ENCODE results near the gene RRP36.

RRP36 gene

GRCh38 chr6:43007126-43007525 is 14.3 kb upstream of the RRP36 start:
- H3K36me3 ChIP-seq (ENCODE audit: insufficient read depth, low read length), result peaks cover 62% of the 10 kb centered on the region

GRCh38 chr6:43009124-43009523 is 12.3 kb upstream of the RRP36 start:
- H3K27ac ChIP-seq (ENCODE audit: low read depth, low read length, poor library complexity, severe bottlenecking), result peak overlapping the region; percentile 9
- no peaks in the 10 kb centered on the region for H3K79me2 ChIP-seq (ENCODE audit: insufficient read depth, low read length)
- no peak overlapping the region for H3K4me3 ChIP-seq (ENCODE audit: low read depth, low read length, poor library complexity, severe bottlenecking)
- no peak overlapping the region for H3K4me2 ChIP-seq (ENCODE audit: low read length)
- H3K36me3 ChIP-seq (ENCODE audit: insufficient read depth, low read length), result peaks cover 66% of the 10 kb centered on the region
- H3K9me3 ChIP-seq (ENCODE audit: low read length), result no peaks in the 10 kb centered on the region
- H3F3A ChIP-seq (ENCODE audit: insufficient read depth, low read length), result no peaks in the 10 kb centered on the region
- H3K9ac ChIP-seq (ENCODE audit: low read length), result no peak overlapping the region
- no peaks in the 10 kb centered on the region for H3K27me3 ChIP-seq (ENCODE audit: insufficient read depth, low read length)
- no peaks in the 10 kb centered on the region for H4K20me1 ChIP-seq (ENCODE audit: insufficient read depth, low read length)
- TF ChIP-seq CTCF (IDR thresholded peaks at IDR 0.05; ENCODE audit: low read length), result peak; percentile 71
- TF ChIP-seq EZH2 (IDR thresholded peaks at IDR 0.05; ENCODE audit: borderline replicate concordance, low read length), result no peak
- no peaks in the 10 kb centered on the region for H3K9me2 ChIP-seq (ENCODE audit: low read depth, low read length)
- H2AFZ ChIP-seq (ENCODE audit: low read length), result no peak overlapping the region
- peaks cover 12% of the 10 kb centered on the region for H3K4me1 ChIP-seq (ENCODE audit: insufficient read depth, low read length, severe bottlenecking)

More at GRCh38 chr6:43007126-43007525, 14.3 kb upstream of the RRP36 start:
- Histone ChIP-seq H3F3A (ENCODE audit: insufficient read depth, low read length) (no peaks in the 10 kb centered on the region), H3K4me3 (ENCODE audit: low read depth, low read length, poor library complexity, severe bottlenecking) (no peak overlapping the region), H2AFZ (ENCODE audit: low read length) (no peak overlapping the region), H3K4me1 (ENCODE audit: insufficient read depth, low read length, severe bottlenecking) (peaks cover under 1% of the 10 kb centered on the region), H3K9me2 (ENCODE audit: low read depth, low read length) (no peaks in the 10 kb centered on the region), H4K20me1 (ENCODE audit: insufficient read depth, low read length) (no peaks in the 10 kb centered on the region), H3K9me3 (ENCODE audit: low read length) (no peaks in the 10 kb centered on the region), H3K79me2 (ENCODE audit: insufficient read depth, low read length) (no peaks in the 10 kb centered on the region), H3K27me3 (ENCODE audit: insufficient read depth, low read length) (no peaks in the 10 kb centered on the region), H3K4me2 (ENCODE audit: low read length) (no peak overlapping the region), H3K27ac (ENCODE audit: low read depth, low read length, poor library complexity, severe bottlenecking) (no peak overlapping the region), H3K9ac (ENCODE audit: low read length) (no peak overlapping the region)
- no peak for TF ChIP-seq CTCF (IDR thresholded peaks at IDR 0.05; ENCODE audit: low read length)
- TF ChIP-seq EZH2 (IDR thresholded peaks at IDR 0.05; ENCODE audit: borderline replicate concordance, low read length), result no peak

GRCh38 chr6:43011207-43011606 is 10.2 kb upstream of the RRP36 start:
- H3K9me2 ChIP-seq (ENCODE audit: low read depth, low read length), result no peaks in the 10 kb centered on the region
- H4K20me1 ChIP-seq (ENCODE audit: insufficient read depth, low read length), result no peaks in the 10 kb centered on the region
- no peak overlapping the region for H3K4me2 ChIP-seq (ENCODE audit: low read length)
- peaks cover 23% of the 10 kb centered on the region for H3K4me1 ChIP-seq (ENCODE audit: insufficient read depth, low read length, severe bottlenecking)
- H3K27me3 ChIP-seq (ENCODE audit: insufficient read depth, low read length), result no peaks in the 10 kb centered on the region
- no peak overlapping the region for H3K27ac ChIP-seq (ENCODE audit: low read depth, low read length, poor library complexity, severe bottlenecking)
- no peaks in the 10 kb centered on the region for H3F3A ChIP-seq (ENCODE audit: insufficient read depth, low read length)
- H2AFZ ChIP-seq (ENCODE audit: low read length), result no peak overlapping the region
- H3K79me2 ChIP-seq (ENCODE audit: insufficient read depth, low read length), result peaks cover 10% of the 10 kb centered on the region; the same call in 1 of the 2 replicates
- peaks cover 60% of the 10 kb centered on the region for H3K36me3 ChIP-seq (ENCODE audit: insufficient read depth, low read length)
- H3K9ac ChIP-seq (ENCODE audit: low read length), result no peak overlapping the region; the same call in 1 of the 2 replicates
- no peak overlapping the region for H3K4me3 ChIP-seq (ENCODE audit: low read depth, low read length, poor library complexity, severe bottlenecking)
- TF ChIP-seq EZH2 (IDR thresholded peaks at IDR 0.05; ENCODE audit: borderline replicate concordance, low read length), result no peak
- no peak for TF ChIP-seq CTCF (IDR thresholded peaks at IDR 0.05; ENCODE audit: low read length)
- H3K9me3 ChIP-seq (ENCODE audit: low read length), result no peaks in the 10 kb centered on the region

Data from OCI-LY1 (cell line).